ENCODE data around the gene RELN.

DNA sequence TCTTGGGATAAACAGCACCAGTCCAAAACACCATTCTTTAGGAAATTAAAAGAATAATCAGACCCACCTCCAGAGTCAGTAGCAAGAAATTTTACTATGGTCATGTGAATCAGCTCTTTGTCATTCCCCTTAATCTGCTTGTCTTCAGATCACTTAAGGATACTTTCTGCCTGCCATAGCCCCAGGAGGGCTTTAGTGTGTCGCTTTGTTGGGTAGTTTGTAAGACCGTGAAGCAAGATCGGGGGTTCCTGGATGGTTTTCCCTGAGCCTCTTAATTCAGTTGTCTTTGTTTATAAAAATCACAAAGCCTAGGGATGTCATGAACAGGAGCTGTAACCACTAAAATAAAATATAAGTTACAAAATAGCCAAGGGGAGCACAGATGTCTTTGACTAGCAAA is 223.6 kb downstream of the RELN start:
- TF ChIP-seq, protein P1, sequence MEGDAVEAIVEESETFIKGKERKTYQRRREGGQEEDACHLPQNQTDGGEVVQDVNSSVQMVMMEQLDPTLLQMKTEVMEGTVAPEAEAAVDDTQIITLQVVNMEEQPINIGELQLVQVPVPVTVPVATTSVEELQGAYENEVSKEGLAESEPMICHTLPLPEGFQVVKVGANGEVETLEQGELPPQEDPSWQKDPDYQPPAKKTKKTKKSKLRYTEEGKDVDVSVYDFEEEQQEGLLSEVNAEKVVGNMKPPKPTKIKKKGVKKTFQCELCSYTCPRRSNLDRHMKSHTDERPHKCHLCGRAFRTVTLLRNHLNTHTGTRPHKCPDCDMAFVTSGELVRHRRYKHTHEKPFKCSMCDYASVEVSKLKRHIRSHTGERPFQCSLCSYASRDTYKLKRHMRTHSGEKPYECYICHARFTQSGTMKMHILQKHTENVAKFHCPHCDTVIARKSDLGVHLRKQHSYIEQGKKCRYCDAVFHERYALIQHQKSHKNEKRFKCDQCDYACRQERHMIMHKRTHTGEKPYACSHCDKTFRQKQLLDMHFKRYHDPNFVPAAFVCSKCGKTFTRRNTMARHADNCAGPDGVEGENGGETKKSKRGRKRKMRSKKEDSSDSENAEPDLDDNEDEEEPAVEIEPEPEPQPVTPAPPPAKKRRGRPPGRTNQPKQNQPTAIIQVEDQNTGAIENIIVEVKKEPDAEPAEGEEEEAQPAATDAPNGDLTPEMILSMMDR (IDR thresholded peaks at IDR 0.05), result no peak
- no peak for TF ChIP-seq EZH2 (IDR thresholded peaks at IDR 0.05; ENCODE audit: borderline replicate concordance, insufficient read depth, low read depth, low read length, poor library complexity, severe bottlenecking)

Data from B cell (primary cell).